ENCODE data around the gene GID4. TPM values are rescaled to one million over a fixed set of nuclear protein-coding genes. Genes with fewer than 3 reads are reported as not detected.

The GID4 gene
- polyA plus RNA-seq, 4 donors: 13.6 to 15.4 (median 14.2) TPM

Other genes with a start within 250 kb of the GID4 start
- gene SREBF1, start 202.4 kb upstream of the GID4 start, polyA plus RNA-seq (ENCODE audit: insufficient read length in 4 of 4): 10 to 100 TPM; 37.3 to 58.2 (median 44.3) TPM
- 10 to 100 TPM; 35.4 to 40.2 (median 37.6) TPM for gene TOM1L2, start 67.0 kb upstream of the GID4 start, polyA plus RNA-seq (ENCODE audit: insufficient read length in 4 of 4)
- gene DRC3, start 66.5 kb upstream of the GID4 start, polyA plus RNA-seq (ENCODE audit: insufficient read length in 4 of 4): 10 to 100 TPM; 13.1 to 15.3 (median 14.2) TPM
- gene ATPAF2, start 240 bp upstream of the GID4 start, polyA plus RNA-seq (ENCODE audit: insufficient read length in 4 of 4): 10 to 100 TPM; 20.4 to 32.4 (median 27.8) TPM
- 10 to 100 TPM; 33.2 to 41.8 (median 36.0) TPM for gene DRG2, start 48.5 kb downstream of the GID4 start, polyA plus RNA-seq (ENCODE audit: insufficient read length in 4 of 4)
- gene MYO15A, start 69.3 kb downstream of the GID4 start, polyA plus RNA-seq (ENCODE audit: insufficient read length in 4 of 4): 1 to 10 TPM; 2.1 to 3.8 (median 2.8) TPM
- 10 to 100 TPM; 65.2 to 71.8 (median 68.8) TPM for gene ALKBH5, start 144.4 kb downstream of the GID4 start, polyA plus RNA-seq (ENCODE audit: insufficient read length in 4 of 4)
- gene LLGL1, start 186.2 kb downstream of the GID4 start, polyA plus RNA-seq (ENCODE audit: insufficient read length in 4 of 4): 10 to 100 TPM; 26.7 to 36.9 (median 29.7) TPM
- gene FLII, start 219.3 kb downstream of the GID4 start, polyA plus RNA-seq (ENCODE audit: insufficient read length in 4 of 4): 100 to 1,000 TPM; 128 to 144 (median 136) TPM
- gene MIEF2, start 221.3 kb downstream of the GID4 start, polyA plus RNA-seq (ENCODE audit: insufficient read length in 4 of 4): 10 to 100 TPM; 13.9 to 20.4 (median 16.0) TPM